ENCODE measurements around the gene CHMP4A. TPM values are rescaled to one million over a fixed set of nuclear protein-coding genes. Genes with fewer than 3 reads are reported as not detected.

CHMP4A gene
- total RNA-seq, 1 experiment from 2014 or later: 56.7 TPM

DNA sequence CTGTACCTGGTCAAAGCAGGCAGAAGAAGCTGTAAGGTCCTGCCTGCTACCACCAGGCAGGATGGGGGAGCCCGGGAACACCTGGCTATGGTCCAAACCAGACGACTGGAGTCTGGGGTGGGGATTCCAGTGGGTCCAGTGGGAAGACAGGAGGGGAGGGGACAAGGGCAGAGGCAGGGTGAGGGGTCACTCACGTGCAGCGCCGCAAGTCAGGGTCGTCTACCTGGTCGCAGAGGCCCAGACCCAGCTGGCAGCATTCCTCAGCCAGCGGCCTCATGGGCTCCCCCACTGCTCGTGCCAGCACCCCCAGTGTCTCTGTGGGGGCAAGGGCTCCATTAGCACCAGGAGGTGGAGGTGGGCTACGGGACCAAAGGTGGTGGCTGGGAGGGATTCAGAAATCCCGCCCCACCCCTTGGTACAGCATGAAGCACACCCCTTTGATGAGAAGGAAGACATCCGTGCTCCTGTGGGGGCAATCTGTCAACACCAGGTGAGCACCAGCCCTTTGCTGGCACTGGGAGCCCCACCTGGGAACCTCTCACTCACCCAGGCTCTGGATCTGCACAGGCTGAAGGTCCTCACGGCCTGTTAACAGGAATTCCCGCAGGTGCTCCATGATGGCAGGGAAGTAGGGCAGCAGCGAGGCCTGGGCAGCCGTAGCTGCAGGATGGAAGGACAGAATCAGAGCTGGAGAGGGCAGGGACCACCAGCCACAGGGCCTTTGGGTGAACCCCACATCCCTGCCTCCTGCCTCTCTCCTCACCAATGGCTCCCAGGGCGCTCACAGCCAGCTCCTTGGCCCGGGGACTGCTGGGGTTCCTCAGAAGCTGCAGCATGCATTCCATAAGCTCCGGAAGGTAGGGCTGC, 29.0 kb downstream of the CHMP4A start:
- H3K9me3 ChIP-seq (ENCODE audit: low read depth, low read length, poor library complexity, severe bottlenecking): no peaks in the 10 kb centered on the region
- BruUV-seq (replicated peaks): no TSS peak
- no peak for DNase-seq (ENCODE audit: low spot score)
- TF ChIP-seq, protein P1, sequence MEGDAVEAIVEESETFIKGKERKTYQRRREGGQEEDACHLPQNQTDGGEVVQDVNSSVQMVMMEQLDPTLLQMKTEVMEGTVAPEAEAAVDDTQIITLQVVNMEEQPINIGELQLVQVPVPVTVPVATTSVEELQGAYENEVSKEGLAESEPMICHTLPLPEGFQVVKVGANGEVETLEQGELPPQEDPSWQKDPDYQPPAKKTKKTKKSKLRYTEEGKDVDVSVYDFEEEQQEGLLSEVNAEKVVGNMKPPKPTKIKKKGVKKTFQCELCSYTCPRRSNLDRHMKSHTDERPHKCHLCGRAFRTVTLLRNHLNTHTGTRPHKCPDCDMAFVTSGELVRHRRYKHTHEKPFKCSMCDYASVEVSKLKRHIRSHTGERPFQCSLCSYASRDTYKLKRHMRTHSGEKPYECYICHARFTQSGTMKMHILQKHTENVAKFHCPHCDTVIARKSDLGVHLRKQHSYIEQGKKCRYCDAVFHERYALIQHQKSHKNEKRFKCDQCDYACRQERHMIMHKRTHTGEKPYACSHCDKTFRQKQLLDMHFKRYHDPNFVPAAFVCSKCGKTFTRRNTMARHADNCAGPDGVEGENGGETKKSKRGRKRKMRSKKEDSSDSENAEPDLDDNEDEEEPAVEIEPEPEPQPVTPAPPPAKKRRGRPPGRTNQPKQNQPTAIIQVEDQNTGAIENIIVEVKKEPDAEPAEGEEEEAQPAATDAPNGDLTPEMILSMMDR (conservative IDR thresholded peaks at IDR 0.05; ENCODE audit: low read depth, low read length): no peak
- TF ChIP-seq EZH2 (IDR thresholded peaks at IDR 0.05; ENCODE audit: borderline replicate concordance, low read depth, low read length, poor library complexity, severe bottlenecking): no peak
- H3K4me3 ChIP-seq (ENCODE audit: low read depth, low read length, poor library complexity, severe bottlenecking): no peak overlapping the region
- ChIA-PET POLR2A (ENCODE audit: low non-redundant PET) (no interaction called here), CTCF (no interaction called here)
- no peaks in the 10 kb centered on the region for H3K27me3 ChIP-seq (replicated peaks; ENCODE audit: insufficient read depth, low read depth, low read length, poor library complexity)
- H3K4me1 ChIP-seq (ENCODE audit: insufficient read depth, low read length, poor library complexity, severe bottlenecking): peaks cover 9% of the 10 kb centered on the region
- intact Hi-C loops (cut with micrococcal nuclease; ENCODE audit: unreplicated experiment): no loop called here
- no peak overlapping the region for H3K27ac ChIP-seq (ENCODE audit: low read depth, low read length, poor library complexity, severe bottlenecking)
- peaks cover 62% of the 10 kb centered on the region for H3K36me3 ChIP-seq (ENCODE audit: insufficient read depth, low read length, poor library complexity, severe bottlenecking)

DNA sequence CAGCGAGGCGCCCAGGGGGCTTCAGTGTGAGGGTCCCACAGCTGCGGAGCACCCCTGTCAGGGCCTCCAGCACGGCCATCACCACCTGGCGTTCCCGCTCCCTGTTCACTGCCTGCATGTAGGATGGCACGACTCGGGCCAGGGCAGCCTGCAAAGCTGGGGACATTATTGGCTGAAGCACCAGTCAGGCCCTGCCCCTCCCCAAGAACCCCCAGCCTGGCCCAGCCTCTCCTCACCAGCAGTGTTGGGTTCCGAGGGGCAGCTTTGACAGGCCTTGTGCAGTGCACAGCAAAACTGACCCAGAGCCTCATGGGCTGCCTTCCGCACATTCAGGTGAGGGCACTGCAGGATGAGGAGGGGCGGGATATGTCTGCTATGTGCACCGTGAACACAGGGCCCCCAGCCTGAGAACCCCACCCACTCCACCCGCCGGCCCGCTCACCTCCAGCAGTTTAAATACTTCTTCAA, 30.2 kb downstream of the CHMP4A start:
- intact Hi-C loops (cut with micrococcal nuclease; ENCODE audit: unreplicated experiment): no loop called here
- H3K9me3 ChIP-seq (ENCODE audit: low read depth, low read length, poor library complexity, severe bottlenecking): no peaks in the 10 kb centered on the region
- POLR2A ChIA-PET (ENCODE audit: low non-redundant PET): no interaction called here
- no peak overlapping the region for H3K27ac ChIP-seq (ENCODE audit: low read depth, low read length, poor library complexity, severe bottlenecking)
- no peak overlapping the region for H3K4me3 ChIP-seq (ENCODE audit: low read depth, low read length, poor library complexity, severe bottlenecking)
- TF ChIP-seq, protein P1 (conservative IDR thresholded peaks at IDR 0.05; ENCODE audit: low read depth, low read length): no peak
- no peak for TF ChIP-seq EZH2 (IDR thresholded peaks at IDR 0.05; ENCODE audit: borderline replicate concordance, low read depth, low read length, poor library complexity, severe bottlenecking)
- BruUV-seq (replicated peaks): no TSS peak
- peaks cover 5% of the 10 kb centered on the region for H3K4me1 ChIP-seq (ENCODE audit: insufficient read depth, low read length, poor library complexity, severe bottlenecking)
- no peak for DNase-seq (ENCODE audit: low spot score)
- H3K27me3 ChIP-seq (replicated peaks; ENCODE audit: insufficient read depth, low read depth, low read length, poor library complexity): no peaks in the 10 kb centered on the region
- CTCF ChIA-PET: no interaction called here
- peaks cover 71% of the 10 kb centered on the region for H3K36me3 ChIP-seq (ENCODE audit: insufficient read depth, low read length, poor library complexity, severe bottlenecking)

DNA sequence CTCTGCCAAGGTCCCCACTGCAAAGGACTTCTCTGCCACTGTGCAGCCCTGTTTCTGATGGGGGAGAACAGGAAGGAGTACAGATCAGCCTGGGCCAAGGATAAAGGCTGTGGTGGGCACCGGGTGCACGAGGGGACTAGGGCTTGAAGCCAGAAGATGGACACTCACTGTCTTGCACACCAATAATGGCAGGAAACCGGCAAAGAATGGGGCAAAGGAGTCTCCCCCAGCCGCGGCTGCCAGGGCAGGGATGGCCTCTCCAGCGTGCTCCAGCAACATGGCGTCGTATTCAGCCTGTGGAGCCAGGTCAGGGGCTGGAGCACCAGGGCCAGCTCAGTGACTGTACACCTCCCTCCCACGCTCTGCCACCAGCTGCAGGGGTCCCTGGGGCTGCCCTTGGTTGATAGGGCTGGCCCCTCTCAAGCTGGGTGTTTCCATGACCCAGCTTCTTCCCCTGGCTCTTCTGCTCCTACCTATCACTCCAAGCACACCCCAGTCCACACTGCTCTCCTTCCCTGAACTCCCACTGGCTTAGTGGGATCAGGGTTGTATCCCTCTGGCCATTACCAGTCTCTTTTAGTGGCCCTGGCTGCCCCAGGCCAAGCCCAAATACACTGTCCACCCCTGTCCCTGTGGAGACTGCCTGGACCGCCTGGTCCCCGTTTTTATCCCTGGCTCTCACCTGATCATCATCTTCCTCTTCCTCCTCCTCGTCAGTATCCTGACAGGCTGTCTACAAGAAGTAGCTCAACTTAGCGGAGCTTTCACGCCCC, 31.0 kb downstream of the CHMP4A start:
- POLR2A ChIA-PET (ENCODE audit: low non-redundant PET): no interaction called here

More for the DNA sequence above, 31.0 kb downstream of the CHMP4A start:
- BruUV-seq (replicated peaks): no TSS peak
- intact Hi-C loops (cut with micrococcal nuclease; ENCODE audit: unreplicated experiment): no loop called here
- H3K36me3 ChIP-seq (ENCODE audit: insufficient read depth, low read length, poor library complexity, severe bottlenecking): peaks cover 71% of the 10 kb centered on the region
- no peak overlapping the region for H3K4me3 ChIP-seq (ENCODE audit: low read depth, low read length, poor library complexity, severe bottlenecking)
- no peaks in the 10 kb centered on the region for H3K4me1 ChIP-seq (ENCODE audit: insufficient read depth, low read length, poor library complexity, severe bottlenecking)
- H3K9me3 ChIP-seq (ENCODE audit: low read depth, low read length, poor library complexity, severe bottlenecking): no peaks in the 10 kb centered on the region
- H3K27ac ChIP-seq (ENCODE audit: low read depth, low read length, poor library complexity, severe bottlenecking): no peak overlapping the region
- no peaks in the 10 kb centered on the region for H3K27me3 ChIP-seq (replicated peaks; ENCODE audit: insufficient read depth, low read depth, low read length, poor library complexity)
- TF ChIP-seq, protein P1 (conservative IDR thresholded peaks at IDR 0.05; ENCODE audit: low read depth, low read length): no peak
- no peak for TF ChIP-seq EZH2 (IDR thresholded peaks at IDR 0.05; ENCODE audit: borderline replicate concordance, low read depth, low read length, poor library complexity, severe bottlenecking)
- no peak for DNase-seq (ENCODE audit: low spot score)
- CTCF ChIA-PET: interaction anchor here (1.3 kb wide), 1 partner anchor 21 kb away, joined by 4 read pairs; the partner anchor contains the start of gene IRF9
